ENCODE data around the gene OTUD7B.

DNA sequence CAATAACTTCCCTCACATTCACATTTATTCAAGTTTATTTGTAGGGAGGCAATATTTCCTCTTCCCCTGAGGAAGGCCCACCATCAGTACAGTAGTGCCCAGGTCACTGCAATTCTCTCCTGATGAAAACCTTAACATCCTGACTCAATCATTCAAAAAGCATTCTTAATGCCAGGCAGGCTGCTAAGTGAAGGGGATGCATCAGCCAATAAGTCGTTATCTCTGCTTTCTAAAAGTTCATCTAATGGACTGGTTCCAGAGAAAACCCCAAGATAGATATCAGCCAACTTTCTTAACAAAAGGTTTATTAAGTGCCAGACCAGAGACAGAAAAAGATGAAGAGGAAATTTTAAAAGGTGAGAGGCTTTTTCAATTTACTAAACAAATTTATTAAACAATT is 17.3 kb downstream of the OTUD7B start:
- TF ChIP-seq, protein P1, sequence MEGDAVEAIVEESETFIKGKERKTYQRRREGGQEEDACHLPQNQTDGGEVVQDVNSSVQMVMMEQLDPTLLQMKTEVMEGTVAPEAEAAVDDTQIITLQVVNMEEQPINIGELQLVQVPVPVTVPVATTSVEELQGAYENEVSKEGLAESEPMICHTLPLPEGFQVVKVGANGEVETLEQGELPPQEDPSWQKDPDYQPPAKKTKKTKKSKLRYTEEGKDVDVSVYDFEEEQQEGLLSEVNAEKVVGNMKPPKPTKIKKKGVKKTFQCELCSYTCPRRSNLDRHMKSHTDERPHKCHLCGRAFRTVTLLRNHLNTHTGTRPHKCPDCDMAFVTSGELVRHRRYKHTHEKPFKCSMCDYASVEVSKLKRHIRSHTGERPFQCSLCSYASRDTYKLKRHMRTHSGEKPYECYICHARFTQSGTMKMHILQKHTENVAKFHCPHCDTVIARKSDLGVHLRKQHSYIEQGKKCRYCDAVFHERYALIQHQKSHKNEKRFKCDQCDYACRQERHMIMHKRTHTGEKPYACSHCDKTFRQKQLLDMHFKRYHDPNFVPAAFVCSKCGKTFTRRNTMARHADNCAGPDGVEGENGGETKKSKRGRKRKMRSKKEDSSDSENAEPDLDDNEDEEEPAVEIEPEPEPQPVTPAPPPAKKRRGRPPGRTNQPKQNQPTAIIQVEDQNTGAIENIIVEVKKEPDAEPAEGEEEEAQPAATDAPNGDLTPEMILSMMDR (conservative IDR thresholded peaks at IDR 0.05; ENCODE audit: low read length), result no peak
- TF ChIP-seq EZH2phosphoT487 (IDR thresholded peaks at IDR 0.05; ENCODE audit: borderline replicate concordance), result no peak

All from Loucy (cell line).